GM12865 (cell line): ENCODE data around the gene DNAJC24.

Experiments used
- DNase-seq: peaks from one replicate; pipeline ENCODE4 v3.0.0; 2010; ENCODE audit warnings: low read depth
- H3K4me3 ChIP-seq: 2 replicates; pipeline ENCODE4 v1.5.1; 2011; ENCODE audit warnings: mild to moderate bottlenecking, low read depth, low read length, control low read depth
- TF ChIP-seq, protein P1 (sequence below): IDR thresholded peaks from 2 replicates; pipeline ENCODE4 v1.5.1; 2011; ENCODE audit warnings: low read length, control low read depth, low read depth, inconsistent platforms; ENCODE audit not compliant: insufficient read depth; ENCODE audit errors: missing control alignments

DNAJC24 gene

GRCh38 chr11:31445621-31446020 lies 76.0 kb downstream of the DNAJC24 start:
- TF ChIP-seq, protein P1, sequence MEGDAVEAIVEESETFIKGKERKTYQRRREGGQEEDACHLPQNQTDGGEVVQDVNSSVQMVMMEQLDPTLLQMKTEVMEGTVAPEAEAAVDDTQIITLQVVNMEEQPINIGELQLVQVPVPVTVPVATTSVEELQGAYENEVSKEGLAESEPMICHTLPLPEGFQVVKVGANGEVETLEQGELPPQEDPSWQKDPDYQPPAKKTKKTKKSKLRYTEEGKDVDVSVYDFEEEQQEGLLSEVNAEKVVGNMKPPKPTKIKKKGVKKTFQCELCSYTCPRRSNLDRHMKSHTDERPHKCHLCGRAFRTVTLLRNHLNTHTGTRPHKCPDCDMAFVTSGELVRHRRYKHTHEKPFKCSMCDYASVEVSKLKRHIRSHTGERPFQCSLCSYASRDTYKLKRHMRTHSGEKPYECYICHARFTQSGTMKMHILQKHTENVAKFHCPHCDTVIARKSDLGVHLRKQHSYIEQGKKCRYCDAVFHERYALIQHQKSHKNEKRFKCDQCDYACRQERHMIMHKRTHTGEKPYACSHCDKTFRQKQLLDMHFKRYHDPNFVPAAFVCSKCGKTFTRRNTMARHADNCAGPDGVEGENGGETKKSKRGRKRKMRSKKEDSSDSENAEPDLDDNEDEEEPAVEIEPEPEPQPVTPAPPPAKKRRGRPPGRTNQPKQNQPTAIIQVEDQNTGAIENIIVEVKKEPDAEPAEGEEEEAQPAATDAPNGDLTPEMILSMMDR: no peak
- DNase-seq: no peak
- no peak overlapping the region for H3K4me3 ChIP-seq

GRCh38 chr11:31449040-31449439 lies 79.4 kb downstream of the DNAJC24 start:
- TF ChIP-seq, protein P1: no peak
- DNase-seq: no peak

DNA sequence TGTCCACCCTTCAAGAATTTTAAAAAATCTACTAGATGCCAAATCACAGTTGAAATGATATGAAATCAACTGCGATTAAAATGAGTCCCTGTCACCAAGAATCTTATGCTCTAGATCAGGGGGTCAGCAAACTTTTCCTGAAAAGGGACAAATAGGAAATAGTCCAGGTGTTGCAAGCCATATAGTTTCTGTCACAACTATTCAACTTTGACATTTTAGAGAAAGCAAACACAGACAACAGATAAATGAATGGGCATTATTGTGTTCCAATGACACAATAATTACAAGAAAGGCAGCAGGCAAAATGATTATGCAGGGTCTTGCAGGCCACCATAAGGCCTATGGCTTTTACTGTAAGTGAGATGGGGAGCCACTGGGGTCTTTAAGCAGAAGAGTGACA lies 81.2 kb downstream of the DNAJC24 start:
- no peak for DNase-seq
- no peak overlapping the region for H3K4me3 ChIP-seq

More at GRCh38 chr11:31449040-31449439, 79.4 kb downstream of the DNAJC24 start:
- no peak overlapping the region for H3K4me3 ChIP-seq

GRCh38 chr11:31455177-31455576 lies 85.5 kb downstream of the DNAJC24 start:
- DNase-seq: no peak
- TF ChIP-seq, protein P1: no peak
- H3K4me3 ChIP-seq: no peak overlapping the region

More for the DNA sequence above, 81.2 kb downstream of the DNAJC24 start:
- TF ChIP-seq, protein P1: no peak

- TF ChIP-seq, protein P1: no peak
- H3K4me3 ChIP-seq: no peak overlapping the region
- DNase-seq: no peak
These were observed 94.8 kb downstream of the DNAJC24 start for GRCh38 chr11:31464436-31464835.

DNA sequence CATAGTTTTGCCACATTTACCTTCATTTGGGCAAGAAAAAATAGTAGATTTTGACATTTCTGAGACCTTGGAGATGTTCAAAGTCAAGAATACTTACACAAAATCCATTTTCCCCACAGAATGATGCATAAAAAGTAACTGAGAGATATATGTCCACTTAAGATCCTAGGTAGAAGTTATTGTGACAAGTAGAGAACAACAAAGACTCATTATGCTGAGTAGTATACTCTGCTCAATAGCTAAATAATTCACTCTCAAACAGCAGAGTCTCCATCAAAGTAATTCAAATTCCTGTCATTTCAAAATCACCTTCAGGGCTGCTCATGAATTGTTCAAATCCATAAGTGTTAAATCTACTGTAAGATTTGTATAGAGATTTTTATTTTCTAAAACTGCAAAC lies 104.4 kb downstream of the DNAJC24 start:
- H3K4me3 ChIP-seq: no peak overlapping the region
- no peak for DNase-seq
- TF ChIP-seq, protein P1: no peak

GRCh38 chr11:31477528-31478222 lies 108.0 kb downstream of the DNAJC24 start:
- no peak overlapping the region for H3K4me3 ChIP-seq
- TF ChIP-seq, protein P1: no peak
- DNase-seq: no peak
